SU-DHL-6 (cell line): ENCODE results near the gene WDR7.

ENCODE experiments used
- H2AFZ ChIP-seq: fragments of 200-600 bp; sonication (generic); 2 replicates; pipeline ENCODE4 v1.6.1; 2014; ENCODE audit warnings: low read depth, mild to moderate bottlenecking, moderate library complexity, mixed read lengths, antibody characterized with exemption, low read length; ENCODE audit not compliant: severe bottlenecking
- H3F3A ChIP-seq: fragments of 200-600 bp; shearing (Covaris generic); 2 replicates; pipeline ENCODE4 v1.6.0; 2016; ENCODE audit warnings: antibody characterized with exemption, mild to moderate bottlenecking; ENCODE audit not compliant: insufficient read depth
- H3K27ac ChIP-seq: fragments of 200-600 bp; sonication (generic); 2 replicates; pipeline ENCODE4 v1.5.1; 2016; ENCODE audit warnings: low read depth, mild to moderate bottlenecking, low read length, moderate library complexity, mixed read lengths
- H3K27me3 ChIP-seq: fragments of 200-600 bp; sonication (generic), shearing (Covaris generic); 2 replicates; pipeline ENCODE4 v1.6.0; 2014; ENCODE audit warnings: mild to moderate bottlenecking, low read length
- H3K36me3 ChIP-seq: fragments of 200-600 bp; sonication (generic); 2 replicates; pipeline ENCODE4 v1.6.1; 2014; ENCODE audit warnings: mild to moderate bottlenecking, low read length, mixed read lengths
- H3K4me2 ChIP-seq: fragments of 300-600, 200-600 bp; shearing (Covaris generic), sonication (generic); 2 replicates; pipeline ENCODE4 v1.6.0; 2014; ENCODE audit warnings: low read length, low read depth, mild to moderate bottlenecking; ENCODE audit not compliant: poor library complexity, severe bottlenecking
- H3K4me3 ChIP-seq: fragments of 200-600 bp; sonication (generic); 2 replicates; pipeline ENCODE4 v1.5.1; 2014; ENCODE audit warnings: antibody characterized with exemption, low read length, mild to moderate bottlenecking, mixed read lengths; ENCODE audit not compliant: insufficient read depth, poor library complexity, severe bottlenecking
- H3K79me2 ChIP-seq: fragments of 200-600 bp; sonication (generic); 2 replicates; pipeline ENCODE4 v1.6.1; 2014; ENCODE audit warnings: mild to moderate bottlenecking, low read length, moderate library complexity; ENCODE audit not compliant: insufficient read depth
- H3K9ac ChIP-seq: fragments of 200-600 bp; sonication (generic); 2 replicates; pipeline ENCODE4 v1.7.0; 2014; ENCODE audit warnings: mild to moderate bottlenecking, low read length
- H3K9me2 ChIP-seq: fragments of 200-600 bp; sonication (generic); replicated peaks from 2 replicates; pipeline ENCODE4 v1.6.1; 2014; ENCODE audit warnings: low read length; ENCODE audit not compliant: insufficient read depth
- H3K9me3 ChIP-seq: fragments of 200-600 bp; sonication (generic); 2 replicates; pipeline ENCODE4 v1.6.1; 2014; ENCODE audit warnings: low read length, mixed read lengths; ENCODE audit not compliant: insufficient read depth
- H4K20me1 ChIP-seq: fragments of 200-600 bp; sonication (generic); 2 replicates; pipeline ENCODE4 v1.6.1; 2014; ENCODE audit warnings: low read depth, mild to moderate bottlenecking, antibody characterized with exemption, low read length, moderate library complexity, mixed read lengths
- EZH2phosphoT487 ChIP-seq: fragments of 200-600 bp; sonication (generic), shearing (Covaris generic); conservative IDR thresholded peaks from 2 replicates; pipeline ENCODE4 v1.6.1; 2018; ENCODE audit warnings: mild to moderate bottlenecking, antibody characterized with exemption, low read length, moderate library complexity, mixed read lengths
- TF ChIP-seq, protein P1 (sequence below): fragments of 200-600 bp; sonication (generic); IDR thresholded peaks from one replicate; pipeline ENCODE4 v1.5.1; 2017; ENCODE audit warnings: antibody characterized with exemption, mild to moderate bottlenecking, low read length, moderate library complexity; ENCODE audit not compliant: insufficient read depth, poor library complexity, severe bottlenecking

Gene WDR7

DNA sequence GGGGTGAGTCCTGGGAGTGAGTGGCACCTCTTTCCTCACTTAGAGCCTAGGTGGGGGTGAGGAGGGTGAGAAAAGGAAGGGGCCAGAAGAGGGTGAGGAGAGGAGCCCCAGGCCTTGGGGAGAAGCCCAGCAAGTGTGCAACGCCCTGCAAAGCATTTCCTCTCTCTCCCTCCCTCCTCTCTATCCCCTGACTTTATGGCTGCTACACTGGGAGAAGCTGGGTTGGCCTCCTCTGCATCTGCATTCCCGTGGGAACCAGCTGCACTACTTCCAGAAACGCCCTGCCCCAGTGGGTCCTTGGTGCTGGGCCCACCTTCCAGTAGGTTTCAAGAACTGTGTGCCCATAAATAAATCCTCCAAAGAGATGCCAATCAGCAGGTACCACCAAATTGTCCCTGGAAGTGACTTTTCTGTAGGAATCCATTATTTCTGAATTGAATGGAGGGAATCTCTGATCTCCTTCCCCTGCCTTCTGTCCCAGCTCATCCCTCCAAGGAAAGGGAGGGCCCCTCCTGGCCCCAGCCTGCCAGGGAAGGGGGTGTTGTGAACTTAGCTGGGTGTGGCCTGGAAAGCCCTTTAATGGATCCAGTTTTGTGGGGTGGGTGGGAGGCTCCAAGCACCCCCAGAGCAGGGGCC, 400.0 kb downstream of the WDR7 start:
- Histone ChIP-seq H3K36me3 (no peaks in the 10 kb centered on the region), H3K4me2 (no peak overlapping the region), H3K79me2 (no peaks in the 10 kb centered on the region), H3K4me3 (no peak overlapping the region), H4K20me1 (no peaks in the 10 kb centered on the region), H3K9me3 (no peaks in the 10 kb centered on the region), H3K9ac (no peak overlapping the region), H3K27me3 (0 out of 2 replicates have a peak, but pooled peaks cover 2% of the 10 kb centered on the region), H2AFZ (no peak overlapping the region), H3K9me2 (no peaks in the 10 kb centered on the region), H3K27ac (no peak overlapping the region), H3F3A (no peaks in the 10 kb centered on the region)
- TF ChIP-seq, protein P1, sequence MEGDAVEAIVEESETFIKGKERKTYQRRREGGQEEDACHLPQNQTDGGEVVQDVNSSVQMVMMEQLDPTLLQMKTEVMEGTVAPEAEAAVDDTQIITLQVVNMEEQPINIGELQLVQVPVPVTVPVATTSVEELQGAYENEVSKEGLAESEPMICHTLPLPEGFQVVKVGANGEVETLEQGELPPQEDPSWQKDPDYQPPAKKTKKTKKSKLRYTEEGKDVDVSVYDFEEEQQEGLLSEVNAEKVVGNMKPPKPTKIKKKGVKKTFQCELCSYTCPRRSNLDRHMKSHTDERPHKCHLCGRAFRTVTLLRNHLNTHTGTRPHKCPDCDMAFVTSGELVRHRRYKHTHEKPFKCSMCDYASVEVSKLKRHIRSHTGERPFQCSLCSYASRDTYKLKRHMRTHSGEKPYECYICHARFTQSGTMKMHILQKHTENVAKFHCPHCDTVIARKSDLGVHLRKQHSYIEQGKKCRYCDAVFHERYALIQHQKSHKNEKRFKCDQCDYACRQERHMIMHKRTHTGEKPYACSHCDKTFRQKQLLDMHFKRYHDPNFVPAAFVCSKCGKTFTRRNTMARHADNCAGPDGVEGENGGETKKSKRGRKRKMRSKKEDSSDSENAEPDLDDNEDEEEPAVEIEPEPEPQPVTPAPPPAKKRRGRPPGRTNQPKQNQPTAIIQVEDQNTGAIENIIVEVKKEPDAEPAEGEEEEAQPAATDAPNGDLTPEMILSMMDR = no peak
- no peak for TF ChIP-seq EZH2phosphoT487

GRCh38 chr18:57051657-57052044, 400.5 kb downstream of the WDR7 start:
- TF ChIP-seq, protein P1 = no peak
- no peak for TF ChIP-seq EZH2phosphoT487
- Histone ChIP-seq H3K9me2 (no peaks in the 10 kb centered on the region), H3K36me3 (no peaks in the 10 kb centered on the region), H3K4me2 (no peak overlapping the region), H3K9me3 (no peaks in the 10 kb centered on the region), H3K27ac (no peak overlapping the region), H3K4me3 (no peak overlapping the region), H4K20me1 (no peaks in the 10 kb centered on the region), H2AFZ (no peak overlapping the region), H3K27me3 (0 out of 2 replicates have a peak, but pooled peaks cover 2% of the 10 kb centered on the region), H3K9ac (no peak overlapping the region), H3K79me2 (no peaks in the 10 kb centered on the region), H3F3A (no peaks in the 10 kb centered on the region)

- no peak overlapping the region for H3K4me2 ChIP-seq
- H2AFZ ChIP-seq = no peak overlapping the region
- H3K27ac ChIP-seq = no peak overlapping the region
- H3K9me3 ChIP-seq = no peaks in the 10 kb centered on the region
- no peak overlapping the region for H3K9ac ChIP-seq
- no peak overlapping the region for H3K4me3 ChIP-seq
- 0 out of 2 replicates have a peak, but pooled peaks cover 2% of the 10 kb centered on the region for H3K27me3 ChIP-seq
- H3K36me3 ChIP-seq = no peaks in the 10 kb centered on the region
- H3K9me2 ChIP-seq = no peaks in the 10 kb centered on the region
- TF ChIP-seq EZH2phosphoT487 = no peak
- TF ChIP-seq, protein P1 = peak; percentile 29
- H3K79me2 ChIP-seq = no peaks in the 10 kb centered on the region
- no peaks in the 10 kb centered on the region for H4K20me1 ChIP-seq
- H3F3A ChIP-seq = no peaks in the 10 kb centered on the region
These were observed 401.0 kb downstream of the WDR7 start for GRCh38 chr18:57052173-57052572.
